Activated CD4-positive, alpha-beta T cell treated with anti-CD3 and anti-CD28 coated beads, Interleukin-2, amount 50 U/mL, for 48 hours (primary cell): Measurements from ENCODE around the gene THSD7A.

Experiments
- DNase-seq, 2 experiments: peaks; one replicate each; pipeline ENCODE4 v3.0.0-alpha.2; 2020

Gene THSD7A

GRCh38 chr7:11747715-11748485, 84.1 kb downstream of the THSD7A start:
- no peak for DNase-seq

GRCh38 chr7:11746591-11746990, 85.4 kb downstream of the THSD7A start:
- DNase-seq, result no peak

GRCh38 chr7:11743548-11743947, 88.5 kb downstream of the THSD7A start:
- no peak for DNase-seq

DNA sequence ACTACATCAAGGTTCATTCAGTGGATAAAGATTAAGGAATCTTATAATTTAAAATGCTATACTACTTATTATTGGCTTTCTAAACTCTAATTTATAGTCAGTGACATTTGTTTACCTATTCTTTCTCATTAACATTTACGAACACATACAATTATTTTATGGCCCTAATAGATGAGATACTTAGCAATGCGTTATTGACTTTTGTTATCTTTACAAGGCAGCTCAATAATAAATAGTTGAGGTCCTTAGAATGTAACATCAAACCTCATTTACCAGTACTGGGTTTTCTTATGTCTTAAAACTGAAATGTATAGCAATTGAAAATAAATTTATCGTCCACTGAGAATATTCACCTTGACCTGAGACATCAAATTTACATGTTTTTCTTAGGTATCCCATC, 89.0 kb downstream of the THSD7A start:
- DNase-seq, result no peak

GRCh38 chr7:11742496-11742895, 89.5 kb downstream of the THSD7A start:
- DNase-seq, result no peak

DNA sequence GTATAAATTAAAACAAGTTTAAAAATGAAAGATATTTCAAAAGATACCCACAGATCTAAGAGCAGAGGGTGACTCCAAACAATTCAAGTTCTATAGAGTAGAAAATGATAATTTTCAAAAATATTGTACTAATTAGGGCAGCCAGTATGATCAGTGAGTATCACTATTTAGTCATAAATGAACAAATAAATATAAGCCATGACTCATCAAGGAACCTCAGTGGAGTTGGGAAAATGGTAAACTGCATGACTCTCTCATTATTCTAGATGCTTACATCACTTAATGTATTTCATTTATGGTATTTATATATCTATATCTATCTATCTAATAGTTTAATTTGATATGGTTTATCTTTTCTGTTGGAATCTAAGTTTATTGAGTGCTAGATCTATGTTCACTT, 94.3 kb downstream of the THSD7A start:
- no peak for DNase-seq

DNA sequence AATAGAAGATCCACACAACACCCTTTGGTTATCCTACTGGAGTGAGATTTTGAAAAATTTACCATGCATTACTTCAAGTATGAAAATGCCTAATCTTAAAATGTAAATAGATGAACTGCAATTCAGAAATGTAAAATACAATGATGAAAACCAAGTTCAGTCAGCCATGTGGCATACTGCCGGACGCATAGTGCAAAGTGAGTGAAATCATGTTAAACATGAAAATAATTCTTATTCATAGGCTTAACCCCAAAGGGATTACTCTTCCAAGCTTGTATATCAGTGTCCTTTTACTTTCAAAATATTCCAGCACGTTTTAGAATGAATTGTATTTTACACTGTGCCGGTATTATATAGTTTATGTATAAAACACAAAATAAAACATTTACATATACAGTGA, 99.8 kb downstream of the THSD7A start:
- no peak for DNase-seq

- DNase-seq, result no peak
Observed at GRCh38 chr7:11730725-11731124, 101.3 kb downstream of the THSD7A start.

DNA sequence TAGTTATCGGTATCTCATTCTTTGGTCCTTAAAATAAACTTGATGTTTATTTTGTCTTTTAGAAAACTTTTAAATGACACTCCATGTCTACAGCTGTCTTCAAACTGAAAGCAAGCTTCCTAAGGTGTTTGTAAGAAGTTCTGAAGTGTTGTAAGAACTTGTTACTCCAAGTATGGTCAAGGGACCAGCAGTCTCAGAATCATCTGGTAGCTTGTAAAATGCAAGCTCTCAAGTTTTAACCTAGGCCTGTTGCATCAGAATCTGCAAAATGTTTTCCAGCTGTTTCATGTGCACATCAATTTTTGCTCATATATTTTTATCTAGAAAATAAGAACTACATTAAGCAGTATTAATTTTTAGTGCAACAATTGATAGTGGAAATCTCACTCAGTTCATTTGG, 104.1 kb downstream of the THSD7A start:
- no peak for DNase-seq

- DNase-seq, result no peak
Observed at GRCh38 chr7:11726794-11727155, 105.2 kb downstream of the THSD7A start.

- no peak for DNase-seq
Observed at GRCh38 chr7:11726001-11726793, 105.8 kb downstream of the THSD7A start.

DNA sequence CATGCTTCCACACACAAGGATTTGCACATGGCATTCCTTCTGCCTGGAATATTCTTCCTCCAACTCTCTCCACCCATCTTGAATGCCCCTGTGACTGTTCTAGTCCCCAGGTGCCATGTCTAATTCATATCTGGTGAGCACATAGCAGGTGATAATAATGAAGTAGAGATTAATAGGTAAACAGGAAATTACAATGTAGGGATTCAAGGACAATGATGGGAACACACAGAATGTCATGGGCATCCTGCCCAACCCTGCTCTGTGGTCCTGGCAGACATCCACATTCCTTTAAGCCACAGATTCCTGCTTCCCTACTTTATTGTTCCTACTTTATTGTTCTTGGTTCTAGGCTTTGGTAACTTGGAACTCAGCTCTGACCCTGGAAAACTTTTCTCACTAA, 115.8 kb downstream of the THSD7A start:
- DNase-seq, result no peak

DNA sequence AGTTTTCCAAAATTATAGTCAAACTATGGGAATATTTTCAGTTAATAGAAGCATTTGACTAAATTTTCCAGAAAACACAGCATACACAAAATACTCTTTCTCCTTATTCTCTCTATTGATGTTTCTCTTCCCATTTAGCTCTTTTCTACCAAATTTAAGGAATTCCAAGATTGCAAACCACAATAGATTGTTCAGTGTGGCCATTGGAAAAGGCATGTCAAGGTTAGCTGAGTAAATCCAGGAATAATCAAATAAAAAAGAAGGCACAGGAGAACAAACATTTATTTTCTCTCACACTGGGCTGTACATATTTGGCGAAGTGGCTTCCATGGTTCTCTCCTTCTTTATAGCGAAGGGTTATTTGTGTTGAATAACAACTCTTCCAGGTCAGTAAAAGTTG, 117.3 kb downstream of the THSD7A start:
- DNase-seq, result no peak

- DNase-seq, result no peak
Observed at GRCh38 chr7:11714205-11714604, 117.8 kb downstream of the THSD7A start.

- no peak for DNase-seq
Observed at GRCh38 chr7:11713352-11713751, 118.6 kb downstream of the THSD7A start.

GRCh38 chr7:11710377-11710776, 121.6 kb downstream of the THSD7A start:
- DNase-seq, result no peak

DNA sequence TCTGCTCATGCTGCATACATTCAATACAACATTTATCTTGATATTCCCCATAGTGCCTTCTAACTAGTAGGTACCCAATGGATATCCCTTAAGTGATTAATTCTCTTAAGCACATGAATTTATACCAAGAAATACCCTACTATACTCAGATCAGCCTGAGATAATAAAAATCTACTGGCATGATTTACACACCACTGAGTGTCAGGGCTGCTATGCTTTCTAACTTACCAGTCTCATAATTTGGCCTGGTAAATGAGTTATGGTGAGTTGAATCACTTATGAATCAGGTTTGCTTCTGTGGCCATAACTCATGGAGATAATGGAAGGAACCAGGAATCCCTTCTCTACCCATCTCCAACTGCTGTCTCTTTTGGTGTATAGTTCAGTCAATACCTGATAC, 122.8 kb downstream of the THSD7A start:
- no peak for DNase-seq

DNA sequence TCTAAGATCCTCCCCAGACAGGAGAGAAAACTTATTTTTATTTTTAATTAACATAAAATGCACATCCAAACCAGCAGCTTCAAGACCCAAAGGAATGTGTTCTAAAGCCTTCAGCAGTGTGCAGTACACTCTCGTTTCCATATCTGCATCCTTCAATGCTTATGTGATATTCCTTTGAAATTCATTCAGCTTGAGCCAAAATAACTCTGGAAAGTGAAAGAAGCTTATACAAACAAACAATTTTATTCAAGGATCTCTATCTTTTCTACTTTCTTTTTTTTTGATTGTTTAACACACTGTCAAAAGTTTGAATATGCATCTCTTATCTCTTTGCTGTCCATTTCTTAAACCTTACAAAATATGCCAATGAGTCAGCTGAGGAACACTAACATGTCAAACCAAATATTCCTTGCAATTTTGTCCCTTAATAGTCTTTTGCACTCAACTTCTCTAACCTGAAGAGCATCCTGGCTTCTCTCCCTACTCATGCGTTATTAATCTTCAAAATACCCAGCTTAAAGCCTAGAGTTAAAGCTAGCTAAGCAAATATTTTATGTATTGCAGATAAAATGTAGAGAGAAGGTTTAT, 124.3 kb downstream of the THSD7A start:
- DNase-seq, result no peak

DNA sequence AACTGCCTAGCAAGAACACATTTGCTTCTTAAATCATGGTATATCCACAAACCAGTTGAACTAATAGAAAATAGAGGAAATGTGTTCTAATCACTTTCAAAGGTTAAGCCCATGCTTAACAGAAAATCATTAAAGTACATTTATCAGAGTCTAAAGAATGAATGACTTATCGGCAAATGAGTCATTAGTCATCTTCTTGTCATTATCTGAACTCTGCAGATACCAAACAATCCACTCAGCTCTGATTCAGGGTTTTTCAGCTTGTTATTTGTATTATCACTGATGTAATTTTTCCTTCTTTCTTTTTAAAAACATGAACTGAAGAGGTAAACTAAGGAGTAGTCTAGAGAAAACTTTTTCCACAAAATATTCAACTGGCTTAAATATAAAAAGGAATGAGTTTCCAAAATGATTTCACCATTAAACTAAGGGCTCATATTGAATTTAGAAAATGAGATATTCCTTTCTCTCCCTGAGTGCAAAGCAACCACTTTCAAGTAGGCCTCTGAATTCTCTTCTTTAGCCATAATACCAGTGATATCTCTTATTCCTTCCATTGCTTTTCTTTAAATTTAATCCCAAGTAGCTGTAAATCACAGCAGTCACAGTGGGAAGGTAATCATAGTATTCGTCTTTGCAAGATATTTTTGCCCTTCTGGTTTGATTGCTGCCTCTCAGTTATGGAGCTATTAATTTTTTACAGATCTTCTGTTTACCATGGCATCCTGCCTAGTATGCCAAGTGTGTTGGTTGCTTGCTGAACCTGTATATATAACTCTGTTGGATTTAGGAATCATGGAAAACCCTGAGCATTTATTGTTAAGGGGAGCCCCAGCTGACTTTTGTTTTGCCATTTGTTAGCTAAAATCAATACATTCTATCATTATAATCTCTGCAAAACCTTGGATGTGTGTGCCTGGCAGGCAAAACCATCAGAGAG, 125.1 kb downstream of the THSD7A start:
- DNase-seq, result no peak

DNA sequence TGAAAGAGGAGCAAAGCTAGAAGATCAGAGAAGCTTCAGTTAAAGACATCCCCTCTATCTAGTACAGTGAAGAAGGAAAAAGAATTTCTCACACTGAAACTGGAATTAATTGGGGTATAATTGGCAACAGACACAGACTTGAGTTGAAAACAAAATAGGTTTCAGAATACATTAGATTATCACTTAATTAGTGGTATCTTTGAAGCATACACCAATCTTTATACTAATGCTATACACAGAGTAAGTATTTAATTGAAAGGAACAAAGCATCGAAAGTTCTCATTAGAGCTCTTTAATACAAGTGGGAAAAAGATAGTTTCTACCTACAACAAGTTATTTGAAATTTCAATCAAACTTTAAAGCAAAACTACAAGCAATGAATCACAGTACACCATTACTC, 128.2 kb downstream of the THSD7A start:
- DNase-seq, result no peak

DNA sequence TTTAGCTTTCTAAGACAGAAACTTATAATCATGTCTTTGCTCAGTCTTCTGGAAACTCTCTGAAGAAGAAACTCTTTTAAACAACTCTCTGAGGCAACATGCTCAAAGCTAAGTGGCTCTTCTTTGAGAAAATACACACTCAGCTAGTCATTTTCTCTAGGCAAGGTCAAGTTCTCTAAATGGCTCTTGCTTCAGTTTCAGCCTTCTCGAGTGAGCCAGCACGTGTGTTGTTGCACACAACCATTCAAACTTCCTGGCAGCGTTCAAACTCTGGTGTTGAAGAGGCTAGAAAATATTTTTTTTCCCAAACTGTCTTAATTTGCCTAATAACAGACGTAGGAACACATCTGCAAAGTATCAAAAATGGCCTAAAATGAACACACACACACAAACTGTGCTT, 129.1 kb downstream of the THSD7A start:
- no peak for DNase-seq

- no peak for DNase-seq
Observed at GRCh38 chr7:11701829-11702560, 130.0 kb downstream of the THSD7A start.
